Transverse colon (tissue), 4 donors: ENCODE measurements around the gene FAM114A2. TPM values are rescaled to one million over a fixed set of nuclear protein-coding genes. Genes with fewer than 3 reads are reported as not detected.

Experiments
- DNase-seq: peaks from one replicate; pipeline ENCODE4 v3.0.0-alpha.2; 2019
- H3K27ac ChIP-seq, 4 donors: fragments of 200-600 bp; sonication (generic); 2 replicates each; pipeline ENCODE4 v1.5.1; 2016 to 2018; ENCODE audit warnings: inconsistent platforms in 4 of 4
- H3K27me3 ChIP-seq: fragments of 200-600 bp; sonication (generic); 2 replicates; pipeline ENCODE4 v1.5.1; 2017; ENCODE audit warnings: inconsistent platforms
- H3K36me3 ChIP-seq, 4 donors: fragments of 200-600 bp; sonication (generic); 2 replicates each; pipeline ENCODE4 v1.5.1; 2017 to 2019; ENCODE audit warnings: inconsistent platforms in 4 of 4
- H3K4me1 ChIP-seq, 4 donors: fragments of 200-600 bp; sonication (generic); 2 replicates each; pipeline ENCODE4 v1.5.1; 2017 to 2020; ENCODE audit warnings: inconsistent platforms in 4 of 4
- H3K4me3 ChIP-seq, 4 donors: fragments of 200-600 bp; sonication (generic); 1 replicate in 1 of 4; 2 replicates in 3 of 4; pipeline versions ENCODE4 v1.5.1 to v1.6.1; 2017 to 2019; ENCODE audit warnings: inconsistent platforms in 4 of 4
- H3K9me3 ChIP-seq, 2 donors: fragments of 200-600 bp; sonication (generic); 2 replicates each; pipeline ENCODE4 v1.5.1; 2017 to 2019; ENCODE audit warnings: inconsistent platforms in 2 of 2
- EP300 ChIP-seq: sonication (generic); formaldehyde crosslinking; IDR thresholded peaks from one replicate; pipeline ENCODE4 v1.6.1; 2017; ENCODE audit warnings: antibody characterized with exemption, low read depth
- POLR2A ChIP-seq: fragments of 450-650 bp; IDR thresholded peaks from one replicate; pipeline ENCODE4 v1.6.1; 2016; ENCODE audit warnings: antibody characterized with exemption, mild to moderate bottlenecking, moderate library complexity
- POLR2AphosphoS5 ChIP-seq, 3 donors: sonication (generic); formaldehyde crosslinking; IDR thresholded peaks; one replicate each; pipeline ENCODE4 v1.6.1; 2016; ENCODE audit warnings: antibody characterized with exemption in 3 of 3
- WGBS, 2 donors: methylation state at CpG; one replicate each; pipeline ENCODE4 v1.1.5; 2018; ENCODE audit warnings: low coverage in 1 of 2; 5-methylcytosine and 5-hydroxymethylcytosine counted together
- in situ Hi-C, 4 donors: fragments of 200-750 bp; cut with MboI; loops; one replicate each; pipeline versions ENCODE4 v1.15.0 to v1.15.1; 2017; ENCODE audit warnings: low sequenced_read_pairs in 3 of 4, low pct_ligation_motif_present in 1 of 4, low pct_unique_long_range_greater_than_20kb in 1 of 4
- intact Hi-C: fragments of 100-400 bp; cut with DNase I; formaldehyde crosslinking; loops from one replicate; pipeline ENCODE4 v1.15.1; 2023; ENCODE audit warnings: low total_unique reads
- total RNA-seq, 4 donors: library from RNA; depleted of rRNA; stranded (reverse); fragments of >200 nt; gene quantifications; one replicate each; pipeline ENCODE4 v1.1.0, GENCODE V29; 2016
- TF ChIP-seq, protein P1 (sequence below), 5 experiments: fragments of 200-600 bp in 3 of 5; fragments of 450-650 bp in 2 of 5; sonication (generic) in 3 of 5; IDR thresholded peaks; 1 replicate in 2 of 5; 2 replicates in 3 of 5; pipeline ENCODE4 v1.5.1; 2016 to 2017; ENCODE audit warnings: antibody characterized with exemption in 5 of 5, inconsistent platforms in 3 of 5, mild to moderate bottlenecking in 2 of 5, moderate library complexity in 1 of 5

FAM114A2 gene
- total RNA-seq, 4 donors from 2014 or later, result 4.5 to 18.0 (median 10.6) TPM

GRCh38 chr5:153953411-153953810 lies 85.3 kb downstream of the FAM114A2 start:
- no peak for DNase-seq
- 63 to 83% methylated on average over 1 to 3 of the region's 3 CpGs for WGBS, 2 donors
- no peaks in the 10 kb centered on the region for H3K36me3 ChIP-seq
- no peak overlapping the region for H3K27ac ChIP-seq
- in situ Hi-C loops (loop anchor here in 3 of 4 donors (25.0 kb wide), 4 partner anchors 441 to 1416 kb away; partner anchors contain the start of gene GRIA1 (in 1 of the 3)), intact Hi-C loops (no loop called here)
- no peaks in the 10 kb centered on the region for H3K4me1 ChIP-seq
- no peaks in the 10 kb centered on the region for H3K9me3 ChIP-seq
- no peaks in the 10 kb centered on the region for H3K27me3 ChIP-seq
- H3K4me3 ChIP-seq, result no peak overlapping the region
- TF ChIP-seq POLR2A, result no peak
- no peak for TF ChIP-seq POLR2AphosphoS5 (IDR thresholded peaks at IDR 0.05)
- TF ChIP-seq, protein P1, sequence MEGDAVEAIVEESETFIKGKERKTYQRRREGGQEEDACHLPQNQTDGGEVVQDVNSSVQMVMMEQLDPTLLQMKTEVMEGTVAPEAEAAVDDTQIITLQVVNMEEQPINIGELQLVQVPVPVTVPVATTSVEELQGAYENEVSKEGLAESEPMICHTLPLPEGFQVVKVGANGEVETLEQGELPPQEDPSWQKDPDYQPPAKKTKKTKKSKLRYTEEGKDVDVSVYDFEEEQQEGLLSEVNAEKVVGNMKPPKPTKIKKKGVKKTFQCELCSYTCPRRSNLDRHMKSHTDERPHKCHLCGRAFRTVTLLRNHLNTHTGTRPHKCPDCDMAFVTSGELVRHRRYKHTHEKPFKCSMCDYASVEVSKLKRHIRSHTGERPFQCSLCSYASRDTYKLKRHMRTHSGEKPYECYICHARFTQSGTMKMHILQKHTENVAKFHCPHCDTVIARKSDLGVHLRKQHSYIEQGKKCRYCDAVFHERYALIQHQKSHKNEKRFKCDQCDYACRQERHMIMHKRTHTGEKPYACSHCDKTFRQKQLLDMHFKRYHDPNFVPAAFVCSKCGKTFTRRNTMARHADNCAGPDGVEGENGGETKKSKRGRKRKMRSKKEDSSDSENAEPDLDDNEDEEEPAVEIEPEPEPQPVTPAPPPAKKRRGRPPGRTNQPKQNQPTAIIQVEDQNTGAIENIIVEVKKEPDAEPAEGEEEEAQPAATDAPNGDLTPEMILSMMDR (IDR thresholded peaks at IDR 0.05), result no peak

DNA sequence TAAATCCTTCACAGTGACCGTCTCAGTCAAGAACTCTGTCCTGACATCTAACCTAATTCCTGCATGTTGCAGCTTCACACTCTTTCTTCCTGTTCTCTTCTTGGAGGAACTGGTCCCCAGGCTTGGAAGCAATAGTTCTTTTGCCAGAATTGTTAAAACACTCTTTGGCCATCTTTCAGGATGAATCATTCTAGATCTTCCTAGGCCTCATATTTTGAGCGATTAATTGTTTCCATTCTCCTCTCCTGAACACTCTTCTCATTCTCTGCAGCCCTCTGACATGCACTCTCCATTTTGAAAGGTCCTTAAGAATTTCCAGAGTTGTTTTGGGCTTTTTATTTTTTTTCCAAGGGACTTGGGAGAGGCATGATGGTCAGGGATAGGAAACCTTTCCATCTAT lies 85.8 kb downstream of the FAM114A2 start:
- Histone ChIP-seq H3K9me3 (no peaks in the 10 kb centered on the region), H3K4me3 (no peak overlapping the region), H3K27me3 (no peaks in the 10 kb centered on the region), H3K36me3 (no peaks in the 10 kb centered on the region), H3K27ac (no peak overlapping the region), H3K4me1 (no peaks in the 10 kb centered on the region)
- no peak for DNase-seq
- in situ Hi-C loops, result loop anchor here in 3 of 4 donors (25.0 kb wide), 4 partner anchors 441 to 1416 kb away; partner anchors contain the start of gene GRIA1 (in 1 of the 3)
- no peak for TF ChIP-seq POLR2A
- no peak for TF ChIP-seq EP300
- no peak for TF ChIP-seq POLR2AphosphoS5 (IDR thresholded peaks at IDR 0.05)
- TF ChIP-seq, protein P1 (IDR thresholded peaks at IDR 0.05), result no peak
- intact Hi-C loops, result no loop called here
- WGBS, 2 donors, result 80 to 84% methylated on average over 2 of the region's 2 CpGs

DNA sequence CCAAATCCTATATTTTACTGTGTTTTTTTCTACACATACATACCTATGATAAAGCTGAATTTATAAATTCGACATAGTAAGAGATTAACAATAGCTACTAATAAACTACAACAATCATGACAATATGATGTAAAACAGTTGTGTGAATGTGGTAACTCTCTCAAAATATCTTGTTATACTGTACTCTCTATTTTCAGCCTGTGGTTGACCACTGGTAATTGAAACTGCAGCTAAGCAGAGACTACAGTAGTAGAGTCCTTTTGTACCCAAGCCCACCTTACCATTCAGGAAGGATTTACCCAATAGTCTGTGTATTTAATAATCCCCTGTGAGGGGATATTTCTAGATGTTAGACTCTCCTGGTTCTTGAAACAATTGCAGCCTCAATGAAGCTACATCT lies 86.7 kb downstream of the FAM114A2 start:
- Histone ChIP-seq H3K4me3 (no peak overlapping the region), H3K9me3 (no peaks in the 10 kb centered on the region), H3K36me3 (no peaks in the 10 kb centered on the region), H3K27me3 (no peaks in the 10 kb centered on the region), H3K4me1 (no peaks in the 10 kb centered on the region), H3K27ac (no peak overlapping the region)
- no peak for DNase-seq
- in situ Hi-C loops (loop anchor here in 3 of 4 donors (25.0 kb wide), 4 partner anchors 440 to 1415 kb away; partner anchors contain the start of gene GRIA1 (in 1 of the 3)), intact Hi-C loops (no loop called here)
- TF ChIP-seq POLR2AphosphoS5 (IDR thresholded peaks at IDR 0.05) (no peak), EP300 (no peak), POLR2A (no peak)
- TF ChIP-seq, protein P1 (IDR thresholded peaks at IDR 0.05), result no peak
- 90 to 100% methylated on average over 1 of the region's 1 CpG for WGBS, 2 donors

DNA sequence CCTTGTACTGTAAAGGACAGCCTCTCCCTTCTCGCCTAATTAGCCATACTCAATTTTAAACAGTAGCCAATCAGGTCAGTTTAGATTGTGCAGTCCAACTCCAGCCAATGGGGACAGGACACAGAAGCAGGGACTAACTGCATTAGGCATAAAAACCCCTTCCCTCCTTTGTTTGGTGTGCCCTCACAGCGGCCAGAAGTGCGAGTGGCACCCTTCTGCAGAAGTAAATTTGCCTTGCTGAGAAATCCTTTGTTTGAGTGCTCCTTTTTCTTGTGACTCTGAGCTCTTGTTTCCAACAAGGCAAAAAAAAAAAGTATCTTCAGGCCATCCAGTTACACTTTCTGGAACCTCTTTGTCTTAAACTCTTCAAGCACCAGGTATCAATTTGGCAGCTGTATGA lies 97.4 kb downstream of the FAM114A2 start:
- no peaks in the 10 kb centered on the region for H3K4me1 ChIP-seq
- TF ChIP-seq, protein P1 (IDR thresholded peaks at IDR 0.05), result no peak
- TF ChIP-seq EP300 (no peak), POLR2A (no peak), POLR2AphosphoS5 (IDR thresholded peaks at IDR 0.05) (no peak)
- in situ Hi-C loops, result no loop called here
- WGBS, 2 donors, result 97% methylated on average over 3 of the region's 3 CpGs; no CpG with 5 or more reads in 1 of the 2 donors
- no peak overlapping the region for H3K27ac ChIP-seq
- no peaks in the 10 kb centered on the region for H3K27me3 ChIP-seq
- peaks cover 19 to 22% of the 10 kb centered on the region in 2 donors for H3K9me3 ChIP-seq
- DNase-seq, result no peak
- H3K4me3 ChIP-seq, result no peak overlapping the region
- H3K36me3 ChIP-seq, result no peaks in the 10 kb centered on the region
- intact Hi-C loops, result no loop called here

Other genes starting within 250 kb of the FAM114A2 start
- gene MFAP3, start 57 bp upstream of the FAM114A2 start, total RNA-seq, result 10 to 100 TPM in 3 of 4 donors, 1 to 10 TPM in 1; 5.0 to 45.3 (median 35.1) TPM
- gene GALNT10, start 151.8 kb upstream of the FAM114A2 start, total RNA-seq, result 100 to 1,000 TPM in 1 of 4 donors, 10 to 100 TPM in 3; 18.7 to 142 (median 39.3) TPM